ENCODE data around the gene ITGBL1.

GRCh38 chr13:101417501-101417900 is 35.0 kb upstream of the ITGBL1 start:
- TF ChIP-seq CTCF (IDR thresholded peaks at IDR 0.05; ENCODE audit: insufficient read depth, low read length, poor library complexity, severe bottlenecking) (no peak), EZH2phosphoT487 (conservative IDR thresholded peaks at IDR 0.05; ENCODE audit: low read length) (no peak)
